Measurements from ENCODE around the gene KCNQ5.
A peak's percentile ranks its signal among the peaks of the same experiment; 100 is the strongest.

The KCNQ5 gene

GRCh38 chr6:72809746-72810379, 188.0 kb downstream of the KCNQ5 start:
- H3K36me3 Mint-ChIP-seq (ENCODE audit: low read depth): peaks cover 4% of the 10 kb centered on the region
- H3K4me1 Mint-ChIP-seq: peaks cover 7% of the 10 kb centered on the region
- H3K4me3 Mint-ChIP-seq: no peak overlapping the region
- no peaks in the 10 kb centered on the region for H3K9me3 Mint-ChIP-seq
- no peaks in the 10 kb centered on the region for H3K27me3 Mint-ChIP-seq
- peak; percentile 71 for ATAC-seq
- DNase-seq: no peak
- H3K27ac Mint-ChIP-seq: no peak overlapping the region

- DNase-seq (no peak), ATAC-seq (no peak)
- Mint-ChIP-seq H3K4me3 (no peak overlapping the region), H3K9me3 (no peaks in the 10 kb centered on the region), H3K4me1 (peaks cover 12% of the 10 kb centered on the region), H3K27ac (no peak overlapping the region), H3K36me3 (ENCODE audit: low read depth) (peaks cover 4% of the 10 kb centered on the region), H3K27me3 (no peaks in the 10 kb centered on the region)
Measured at GRCh38 chr6:72810571-72811280, 188.9 kb downstream of the KCNQ5 start.

- no peak for DNase-seq
- no peak for ATAC-seq
- Mint-ChIP-seq H3K27ac (no peak overlapping the region), H3K4me1 (peaks cover 19% of the 10 kb centered on the region), H3K27me3 (no peaks in the 10 kb centered on the region), H3K9me3 (peaks cover 5% of the 10 kb centered on the region), H3K4me3 (no peak overlapping the region), H3K36me3 (ENCODE audit: low read depth) (peaks cover 7% of the 10 kb centered on the region)
Measured at GRCh38 chr6:72811971-72812421, 190.1 kb downstream of the KCNQ5 start.

- peaks cover 5% of the 10 kb centered on the region for H3K9me3 Mint-ChIP-seq
- peaks cover 3% of the 10 kb centered on the region for H3K36me3 Mint-ChIP-seq (ENCODE audit: low read depth)
- DNase-seq (no peak), ATAC-seq (no peak)
- H3K4me1 Mint-ChIP-seq: peaks cover 19% of the 10 kb centered on the region
- no peak overlapping the region for H3K4me3 Mint-ChIP-seq
- no peaks in the 10 kb centered on the region for H3K27me3 Mint-ChIP-seq
- H3K27ac Mint-ChIP-seq: no peak overlapping the region
Measured at GRCh38 chr6:72813807-72814596, 192.1 kb downstream of the KCNQ5 start.

GRCh38 chr6:72816022-72816421, 194.2 kb downstream of the KCNQ5 start:
- ATAC-seq (no peak), DNase-seq (no peak)
- Mint-ChIP-seq H3K9me3 (peaks cover 5% of the 10 kb centered on the region), H3K36me3 (ENCODE audit: low read depth) (peaks cover 3% of the 10 kb centered on the region), H3K27ac (no peak overlapping the region), H3K27me3 (no peaks in the 10 kb centered on the region), H3K4me3 (no peak overlapping the region), H3K4me1 (peaks cover 12% of the 10 kb centered on the region)

GRCh38 chr6:72817208-72817607, 195.3 kb downstream of the KCNQ5 start:
- DNase-seq (no peak), ATAC-seq (no peak)
- H3K4me1 Mint-ChIP-seq: peaks cover 12% of the 10 kb centered on the region
- no peak overlapping the region for H3K27ac Mint-ChIP-seq
- H3K36me3 Mint-ChIP-seq (ENCODE audit: low read depth): peaks cover 3% of the 10 kb centered on the region
- no peak overlapping the region for H3K4me3 Mint-ChIP-seq
- peaks cover 5% of the 10 kb centered on the region for H3K9me3 Mint-ChIP-seq
- H3K27me3 Mint-ChIP-seq: no peaks in the 10 kb centered on the region

- H3K36me3 Mint-ChIP-seq (ENCODE audit: low read depth): peaks cover 5% of the 10 kb centered on the region
- ATAC-seq (no peak), DNase-seq (no peak)
- H3K27me3 Mint-ChIP-seq: no peaks in the 10 kb centered on the region
- H3K27ac Mint-ChIP-seq: no peak overlapping the region
- H3K4me1 Mint-ChIP-seq: peaks cover 16% of the 10 kb centered on the region
- peaks cover 5% of the 10 kb centered on the region for H3K9me3 Mint-ChIP-seq
- no peak overlapping the region for H3K4me3 Mint-ChIP-seq
Measured at GRCh38 chr6:72819609-72820008, 197.7 kb downstream of the KCNQ5 start.

GRCh38 chr6:72820153-72820552, 198.3 kb downstream of the KCNQ5 start:
- DNase-seq (no peak), ATAC-seq (no peak)
- Mint-ChIP-seq H3K4me3 (no peak overlapping the region), H3K4me1 (peaks cover 21% of the 10 kb centered on the region), H3K27ac (no peak overlapping the region), H3K36me3 (ENCODE audit: low read depth) (peaks cover 6% of the 10 kb centered on the region), H3K27me3 (no peaks in the 10 kb centered on the region), H3K9me3 (peaks cover 5% of the 10 kb centered on the region)

- H3K9me3 Mint-ChIP-seq: peaks cover 5% of the 10 kb centered on the region
- H3K27me3 Mint-ChIP-seq: no peaks in the 10 kb centered on the region
- peaks cover 5% of the 10 kb centered on the region for H3K36me3 Mint-ChIP-seq (ENCODE audit: low read depth)
- no peak overlapping the region for H3K4me3 Mint-ChIP-seq
- H3K27ac Mint-ChIP-seq: no peak overlapping the region
- peaks cover 22% of the 10 kb centered on the region for H3K4me1 Mint-ChIP-seq
- ATAC-seq: no peak
- DNase-seq: no peak
Measured at GRCh38 chr6:72820906-72821305, 199.0 kb downstream of the KCNQ5 start.

- ATAC-seq: no peak
- Mint-ChIP-seq H3K4me1 (peaks cover 28% of the 10 kb centered on the region), H3K27ac (no peak overlapping the region), H3K27me3 (no peaks in the 10 kb centered on the region), H3K9me3 (peaks cover 4% of the 10 kb centered on the region), H3K4me3 (no peak overlapping the region), H3K36me3 (ENCODE audit: low read depth) (peaks cover 3% of the 10 kb centered on the region)
- DNase-seq: no peak
Measured at GRCh38 chr6:72822023-72822422, 200.2 kb downstream of the KCNQ5 start.

GRCh38 chr6:72822691-72823090, 200.8 kb downstream of the KCNQ5 start:
- peaks cover 4% of the 10 kb centered on the region for H3K9me3 Mint-ChIP-seq
- peaks cover 35% of the 10 kb centered on the region for H3K4me1 Mint-ChIP-seq
- no peak overlapping the region for H3K4me3 Mint-ChIP-seq
- H3K27ac Mint-ChIP-seq: no peak overlapping the region
- ATAC-seq: no peak
- peaks cover 3% of the 10 kb centered on the region for H3K36me3 Mint-ChIP-seq (ENCODE audit: low read depth)
- DNase-seq: no peak
- no peaks in the 10 kb centered on the region for H3K27me3 Mint-ChIP-seq

GRCh38 chr6:72824833-72825232, 203.0 kb downstream of the KCNQ5 start:
- H3K36me3 Mint-ChIP-seq (ENCODE audit: low read depth): peaks cover 17% of the 10 kb centered on the region
- H3K27me3 Mint-ChIP-seq: no peaks in the 10 kb centered on the region
- no peak overlapping the region for H3K4me3 Mint-ChIP-seq
- peaks cover 37% of the 10 kb centered on the region for H3K4me1 Mint-ChIP-seq
- peak; percentile 40 for ATAC-seq
- peak overlapping the region; percentile 81 for H3K27ac Mint-ChIP-seq
- DNase-seq: no peak
- H3K9me3 Mint-ChIP-seq: peaks cover 12% of the 10 kb centered on the region

- Mint-ChIP-seq H3K9me3 (peaks cover 12% of the 10 kb centered on the region), H3K4me1 (peaks cover 37% of the 10 kb centered on the region), H3K27ac (peak overlapping the region; percentile 81), H3K36me3 (ENCODE audit: low read depth) (peaks cover 17% of the 10 kb centered on the region), H3K4me3 (no peak overlapping the region), H3K27me3 (no peaks in the 10 kb centered on the region)
- peak; percentile 25 for ATAC-seq
- no peak for DNase-seq
Measured at GRCh38 chr6:72825315-72825911, 203.5 kb downstream of the KCNQ5 start.

- Mint-ChIP-seq H3K36me3 (ENCODE audit: low read depth) (peaks cover 22% of the 10 kb centered on the region), H3K9me3 (peaks cover 12% of the 10 kb centered on the region), H3K4me3 (peak overlapping the region; percentile 18), H3K27me3 (no peaks in the 10 kb centered on the region), H3K4me1 (peaks cover 37% of the 10 kb centered on the region), H3K27ac (peak overlapping the region; percentile 81)
- DNase-seq: no peak
- peak; percentile 92 for ATAC-seq
Measured at GRCh38 chr6:72826037-72826436, 204.2 kb downstream of the KCNQ5 start.
